DND-41 (cell line): ENCODE results near the gene PREX1.

Experiments
- CTCF ChIP-seq: IDR thresholded peaks from 2 replicates; pipeline ENCODE4 v1.5.1; 2012; ENCODE audit warnings: borderline replicate concordance, low read length, moderate library complexity, mild to moderate bottlenecking; ENCODE audit not compliant: poor library complexity, severe bottlenecking; ENCODE audit errors: extremely low read depth
- EZH2 ChIP-seq: IDR thresholded peaks from 3 replicates; pipeline ENCODE4 v1.6.1; 2012; ENCODE audit warnings: borderline replicate concordance, low read depth, mild to moderate bottlenecking, moderate library complexity, low read length, inconsistent platforms; ENCODE audit not compliant: severe bottlenecking

- TF ChIP-seq CTCF (no peak), EZH2 (no peak)
Measured at GRCh38 chr20:48600470-48600945, 227.3 kb downstream of the PREX1 start.
